ENCODE measurements around the gene ZNF536.

Gene ZNF536

DNA sequence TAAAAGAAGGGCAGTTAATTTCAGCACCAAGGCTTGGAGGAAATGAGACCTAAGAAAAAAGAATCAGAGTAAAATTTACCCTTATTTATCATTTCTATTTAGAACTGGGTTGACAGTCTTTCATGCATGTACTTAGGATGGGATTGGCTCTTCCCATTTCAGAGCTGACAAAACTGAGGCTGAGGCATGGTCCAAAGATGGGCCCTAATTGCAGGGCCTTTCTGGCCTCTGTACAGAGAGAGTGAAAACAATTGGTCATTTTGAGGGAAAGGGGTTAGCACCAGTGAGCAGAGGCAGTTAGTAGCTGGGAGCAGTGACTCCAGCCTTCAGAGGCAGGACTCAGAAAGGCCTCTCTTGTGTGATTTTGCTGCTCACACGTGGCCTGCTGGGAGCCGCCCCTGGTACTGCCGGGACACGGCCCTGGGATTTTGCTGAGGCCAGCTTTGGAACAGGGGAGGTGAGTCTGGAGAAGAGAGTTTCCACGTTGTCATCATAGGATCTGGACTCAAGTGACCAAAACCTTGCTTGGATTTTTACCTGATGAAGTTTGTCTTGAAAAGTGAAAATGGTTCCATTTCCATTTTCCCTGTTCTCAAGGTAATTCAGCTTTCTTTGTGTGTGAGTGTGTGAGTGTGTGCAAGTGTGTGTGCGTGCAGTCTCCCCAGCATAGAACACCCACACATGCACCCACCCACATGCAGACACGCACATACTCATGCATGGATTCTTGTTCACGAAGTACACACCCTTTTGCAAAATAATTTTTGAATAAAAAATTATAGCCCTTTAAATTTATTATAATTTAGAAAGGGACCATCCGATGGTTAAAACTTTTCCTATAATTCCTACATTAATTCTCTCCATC is at the start of gene ZNF536:
Gene ZNF536, plus strand, starts transcription at position 425 of the 865 bp plus-strand sequence. CDS start 71,179 bp downstream, outside the sequence.
- Histone ChIP-seq H3K4me1 (ENCODE audit: control insufficient read depth, insufficient read depth, low read length) (peaks cover 10% of the 10 kb centered on the region), H3K9ac (ENCODE audit: low read depth, low read length) (no peak within 1 kb of the TSS), H3K36me3 (ENCODE audit: control insufficient read depth, insufficient read depth, low read length) (no peaks in the 10 kb centered on the region), H3K9me3 (ENCODE audit: control insufficient read depth, insufficient read depth, low read length) (no peaks in the 10 kb centered on the region), H3K4me3 (ENCODE audit: low read depth, low read length) (peak within 1 kb of the TSS; percentile 8), H3K27me3 (ENCODE audit: control insufficient read depth, insufficient read depth, low read length) (peaks cover 18% of the 10 kb centered on the region)

DNA sequence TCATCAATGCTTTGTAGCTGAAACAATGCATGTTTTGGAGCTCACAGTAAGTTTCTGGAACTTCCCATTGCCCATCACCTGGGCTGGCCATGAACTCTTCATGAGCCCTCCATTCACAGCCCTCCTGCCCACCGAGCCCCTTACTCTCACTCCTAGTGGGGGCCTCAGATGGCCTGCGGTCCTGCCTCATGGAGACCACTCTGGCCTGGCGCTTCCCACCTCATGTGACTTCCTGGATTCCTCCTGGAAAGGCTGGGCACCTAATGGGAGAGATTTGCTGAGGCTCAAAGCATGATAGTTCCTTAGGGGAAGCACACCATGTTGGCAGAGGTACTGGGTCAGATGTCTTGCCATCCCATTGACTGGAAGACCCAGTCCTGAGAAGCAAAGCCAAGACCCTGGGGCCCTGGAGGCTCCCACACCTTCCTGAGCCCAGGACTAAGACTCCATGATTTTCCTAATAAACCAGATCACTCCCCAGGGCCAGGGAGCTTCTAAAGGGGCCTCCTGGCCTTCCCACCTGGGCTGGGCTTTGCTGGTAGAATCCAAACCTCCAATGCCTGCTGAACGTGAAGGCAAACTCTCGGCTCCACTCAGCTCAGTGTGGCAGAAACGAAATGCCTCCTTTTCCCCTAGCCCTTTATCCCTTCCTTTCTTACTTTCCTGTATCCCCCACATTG is 49.4 kb upstream of the ZNF536 start:
- H3K36me3 ChIP-seq (ENCODE audit: control insufficient read depth, insufficient read depth, low read length) = no peaks in the 10 kb centered on the region
- H3K27me3 ChIP-seq (ENCODE audit: control insufficient read depth, insufficient read depth, low read length) = no peaks in the 10 kb centered on the region
- no peaks in the 10 kb centered on the region for H3K9me3 ChIP-seq (ENCODE audit: control insufficient read depth, insufficient read depth, low read length)

DNA sequence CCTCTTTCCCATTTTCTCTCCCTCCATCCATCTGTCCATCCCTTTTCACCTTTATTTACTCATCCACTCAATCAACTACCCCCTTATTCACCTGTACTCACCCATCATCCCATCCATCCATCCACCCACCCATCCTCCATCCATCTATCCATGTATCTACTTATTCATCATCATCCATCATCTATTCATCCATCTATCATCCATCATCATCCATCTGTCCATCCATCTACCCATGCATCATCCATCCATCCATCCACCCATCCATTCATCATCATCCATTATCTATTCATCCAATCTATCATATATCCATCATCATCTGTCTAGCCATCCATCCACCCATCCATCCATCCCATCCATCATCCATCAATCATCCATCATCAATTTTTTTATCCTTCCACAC is 48.3 kb upstream of the ZNF536 start:
- no peaks in the 10 kb centered on the region for H3K36me3 ChIP-seq (ENCODE audit: control insufficient read depth, insufficient read depth, low read length)
- no peaks in the 10 kb centered on the region for H3K9me3 ChIP-seq (ENCODE audit: control insufficient read depth, insufficient read depth, low read length)
- H3K4me3 ChIP-seq (ENCODE audit: low read depth, low read length) = no peak overlapping the region
- H3K4me1 ChIP-seq (ENCODE audit: control insufficient read depth, insufficient read depth, low read length) = no peaks in the 10 kb centered on the region
- no peaks in the 10 kb centered on the region for H3K27me3 ChIP-seq (ENCODE audit: control insufficient read depth, insufficient read depth, low read length)
- H3K9ac ChIP-seq (ENCODE audit: low read depth, low read length) = no peak overlapping the region

More for the DNA sequence above, 49.4 kb upstream of the ZNF536 start:
- no peak overlapping the region for H3K4me3 ChIP-seq (ENCODE audit: low read depth, low read length)
- no peak overlapping the region for H3K9ac ChIP-seq (ENCODE audit: low read depth, low read length)
- H3K4me1 ChIP-seq (ENCODE audit: control insufficient read depth, insufficient read depth, low read length) = no peaks in the 10 kb centered on the region

DNA sequence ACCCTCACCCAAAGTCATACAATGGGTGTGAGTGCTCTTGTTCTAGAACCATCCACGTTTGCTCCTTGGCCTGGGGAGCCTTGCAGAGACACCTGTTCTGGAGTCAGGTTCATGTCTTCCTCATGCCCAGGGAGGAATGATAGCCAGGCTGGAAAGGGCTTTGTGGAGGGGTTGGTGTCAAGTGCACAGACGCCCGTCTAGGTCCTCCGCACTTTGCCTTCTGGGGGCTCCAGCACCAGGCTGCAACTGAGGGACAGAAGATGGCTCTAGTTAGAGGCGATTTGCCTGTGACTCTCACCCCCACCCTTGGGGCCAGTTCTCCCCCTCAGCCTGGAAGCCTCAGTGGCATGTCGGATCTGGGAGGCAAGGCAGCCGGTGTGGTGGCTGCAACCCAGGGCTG is 47.2 kb upstream of the ZNF536 start:
- Histone ChIP-seq H3K36me3 (ENCODE audit: control insufficient read depth, insufficient read depth, low read length) (no peaks in the 10 kb centered on the region), H3K9me3 (ENCODE audit: control insufficient read depth, insufficient read depth, low read length) (no peaks in the 10 kb centered on the region), H3K4me3 (ENCODE audit: low read depth, low read length) (no peak overlapping the region), H3K9ac (ENCODE audit: low read depth, low read length) (no peak overlapping the region), H3K27me3 (ENCODE audit: control insufficient read depth, insufficient read depth, low read length) (no peaks in the 10 kb centered on the region), H3K4me1 (ENCODE audit: control insufficient read depth, insufficient read depth, low read length) (no peaks in the 10 kb centered on the region)

DNA sequence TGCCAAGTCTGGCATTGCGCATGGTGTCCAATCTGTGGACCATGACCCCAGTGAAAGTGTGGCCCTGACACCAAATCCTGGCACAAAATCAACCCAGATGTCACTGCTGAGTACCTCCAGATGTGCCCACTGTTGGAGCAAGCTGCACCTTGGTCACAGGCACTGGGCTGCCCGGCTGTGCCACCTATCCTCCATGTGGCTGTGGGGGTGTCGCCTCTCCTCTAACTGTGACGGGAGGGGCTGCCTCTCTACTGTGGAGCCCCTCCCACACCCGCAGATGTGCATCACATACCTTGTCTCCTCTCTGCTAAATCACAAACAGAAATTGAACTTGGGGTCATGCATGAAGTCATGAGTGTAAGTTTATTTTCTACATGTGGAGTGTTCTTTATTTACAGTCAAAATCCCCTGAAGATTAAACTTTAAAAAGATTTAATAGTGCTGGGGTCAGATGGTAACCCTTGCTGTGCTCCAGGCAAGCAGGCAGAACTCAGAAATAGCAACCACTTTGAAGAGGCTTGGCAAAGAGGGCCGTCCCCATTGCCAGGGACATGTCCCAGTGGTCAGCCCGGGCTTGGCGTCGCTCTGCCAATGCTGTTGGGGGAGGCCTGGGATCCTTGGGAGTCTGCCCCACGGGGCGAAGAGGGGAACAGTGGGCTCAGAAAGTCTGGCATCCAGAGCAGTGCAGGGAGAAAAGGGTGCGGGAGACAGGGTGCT is 46.4 kb upstream of the ZNF536 start:
- H3K9me3 ChIP-seq (ENCODE audit: control insufficient read depth, insufficient read depth, low read length) = no peaks in the 10 kb centered on the region
- no peak overlapping the region for H3K4me3 ChIP-seq (ENCODE audit: low read depth, low read length)
- no peaks in the 10 kb centered on the region for H3K36me3 ChIP-seq (ENCODE audit: control insufficient read depth, insufficient read depth, low read length)
- H3K9ac ChIP-seq (ENCODE audit: low read depth, low read length) = no peak overlapping the region
- no peaks in the 10 kb centered on the region for H3K27me3 ChIP-seq (ENCODE audit: control insufficient read depth, insufficient read depth, low read length)
- H3K4me1 ChIP-seq (ENCODE audit: control insufficient read depth, insufficient read depth, low read length) = no peaks in the 10 kb centered on the region

DNA sequence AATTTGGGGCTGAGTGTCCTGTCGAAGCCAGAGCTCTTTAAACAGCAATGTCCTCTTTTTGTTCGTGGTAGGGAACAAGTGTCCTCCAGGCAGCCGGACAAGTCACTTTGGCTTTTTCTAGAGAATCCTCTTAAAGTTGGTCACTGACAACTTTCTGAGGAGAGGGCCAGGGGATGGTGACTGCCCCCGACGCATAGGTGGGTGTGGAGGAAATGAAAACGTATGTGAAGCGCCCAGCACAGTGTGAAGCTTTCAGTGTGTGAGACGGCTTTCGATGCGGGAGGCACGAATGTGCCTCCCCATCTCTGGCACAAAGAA is 45.8 kb upstream of the ZNF536 start:
- Histone ChIP-seq H3K9me3 (ENCODE audit: control insufficient read depth, insufficient read depth, low read length) (no peaks in the 10 kb centered on the region), H3K9ac (ENCODE audit: low read depth, low read length) (no peak overlapping the region), H3K27me3 (ENCODE audit: control insufficient read depth, insufficient read depth, low read length) (no peaks in the 10 kb centered on the region), H3K4me3 (ENCODE audit: low read depth, low read length) (no peak overlapping the region), H3K4me1 (ENCODE audit: control insufficient read depth, insufficient read depth, low read length) (no peaks in the 10 kb centered on the region), H3K36me3 (ENCODE audit: control insufficient read depth, insufficient read depth, low read length) (no peaks in the 10 kb centered on the region)

DNA sequence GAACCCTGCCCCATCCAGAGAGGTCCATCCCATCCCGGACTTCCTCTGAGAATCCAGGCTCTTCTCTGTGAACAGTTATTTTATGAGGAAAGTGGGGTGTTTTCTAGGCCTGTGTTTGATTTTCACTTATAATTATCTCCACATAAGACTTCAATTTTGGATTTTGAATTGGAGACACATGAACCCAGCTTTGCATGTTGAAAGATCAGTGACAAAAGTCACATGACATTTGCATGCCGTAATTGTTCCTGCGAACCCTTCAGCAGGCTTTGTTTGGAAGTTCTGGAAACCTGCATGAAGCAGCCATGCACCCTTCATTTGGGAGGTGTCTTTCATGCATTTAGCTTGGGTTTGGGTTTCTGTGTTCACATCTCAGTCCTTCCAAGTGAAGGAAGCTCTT is 44.9 kb upstream of the ZNF536 start:
- Histone ChIP-seq H3K4me1 (ENCODE audit: control insufficient read depth, insufficient read depth, low read length) (no peaks in the 10 kb centered on the region), H3K9me3 (ENCODE audit: control insufficient read depth, insufficient read depth, low read length) (no peaks in the 10 kb centered on the region), H3K4me3 (ENCODE audit: low read depth, low read length) (no peak overlapping the region), H3K27me3 (ENCODE audit: control insufficient read depth, insufficient read depth, low read length) (no peaks in the 10 kb centered on the region), H3K36me3 (ENCODE audit: control insufficient read depth, insufficient read depth, low read length) (no peaks in the 10 kb centered on the region), H3K9ac (ENCODE audit: low read depth, low read length) (no peak overlapping the region)

DNA sequence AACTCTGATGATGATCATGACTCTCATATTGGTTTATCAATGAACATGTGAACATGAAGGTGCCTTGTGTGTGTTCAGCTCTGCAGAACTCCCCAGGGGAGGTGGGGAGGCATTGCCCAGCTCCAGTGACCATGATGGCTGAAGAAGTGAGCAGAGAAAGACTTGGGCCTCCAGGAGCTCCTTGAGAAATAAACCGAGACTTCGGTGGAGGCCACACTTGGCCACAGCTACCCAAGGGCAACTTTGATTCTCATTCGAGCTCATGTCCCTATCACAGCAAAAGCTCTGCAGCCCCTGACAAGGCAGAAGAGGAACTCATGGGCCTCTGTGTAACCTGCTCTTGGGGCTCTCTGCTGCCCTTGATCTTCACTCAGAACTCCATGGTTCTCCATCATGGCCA is 44.1 kb upstream of the ZNF536 start:
- H3K4me1 ChIP-seq (ENCODE audit: control insufficient read depth, insufficient read depth, low read length) = no peaks in the 10 kb centered on the region
- H3K36me3 ChIP-seq (ENCODE audit: control insufficient read depth, insufficient read depth, low read length) = no peaks in the 10 kb centered on the region
- no peaks in the 10 kb centered on the region for H3K27me3 ChIP-seq (ENCODE audit: control insufficient read depth, insufficient read depth, low read length)
- no peak overlapping the region for H3K9ac ChIP-seq (ENCODE audit: low read depth, low read length)
- H3K9me3 ChIP-seq (ENCODE audit: control insufficient read depth, insufficient read depth, low read length) = no peaks in the 10 kb centered on the region
- H3K4me3 ChIP-seq (ENCODE audit: low read depth, low read length) = no peak overlapping the region

DNA sequence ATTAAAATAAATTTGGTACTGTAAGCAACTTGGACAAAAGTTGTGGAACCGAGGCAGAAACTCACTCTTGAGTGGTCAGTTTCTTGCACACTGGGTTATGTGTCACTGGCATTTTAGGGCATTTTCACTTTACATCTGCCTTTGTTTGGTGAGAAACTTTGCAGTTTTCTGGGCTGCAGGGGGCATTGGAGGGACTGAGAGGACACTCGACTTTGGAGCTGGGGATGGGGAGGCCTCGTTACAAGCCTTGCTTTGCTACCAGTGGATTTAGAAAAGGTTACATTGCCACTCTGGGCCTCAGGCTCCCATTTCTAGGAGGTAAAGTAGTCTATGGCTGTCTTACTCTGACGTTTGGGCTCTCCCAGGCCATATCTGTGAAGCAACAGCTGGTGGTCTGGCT is 41.9 kb upstream of the ZNF536 start:
- H3K4me1 ChIP-seq (ENCODE audit: control insufficient read depth, insufficient read depth, low read length) = no peaks in the 10 kb centered on the region
- no peaks in the 10 kb centered on the region for H3K27me3 ChIP-seq (ENCODE audit: control insufficient read depth, insufficient read depth, low read length)
- H3K36me3 ChIP-seq (ENCODE audit: control insufficient read depth, insufficient read depth, low read length) = no peaks in the 10 kb centered on the region
- H3K4me3 ChIP-seq (ENCODE audit: low read depth, low read length) = no peak overlapping the region
- no peak overlapping the region for H3K9ac ChIP-seq (ENCODE audit: low read depth, low read length)
- H3K9me3 ChIP-seq (ENCODE audit: control insufficient read depth, insufficient read depth, low read length) = no peaks in the 10 kb centered on the region

DNA sequence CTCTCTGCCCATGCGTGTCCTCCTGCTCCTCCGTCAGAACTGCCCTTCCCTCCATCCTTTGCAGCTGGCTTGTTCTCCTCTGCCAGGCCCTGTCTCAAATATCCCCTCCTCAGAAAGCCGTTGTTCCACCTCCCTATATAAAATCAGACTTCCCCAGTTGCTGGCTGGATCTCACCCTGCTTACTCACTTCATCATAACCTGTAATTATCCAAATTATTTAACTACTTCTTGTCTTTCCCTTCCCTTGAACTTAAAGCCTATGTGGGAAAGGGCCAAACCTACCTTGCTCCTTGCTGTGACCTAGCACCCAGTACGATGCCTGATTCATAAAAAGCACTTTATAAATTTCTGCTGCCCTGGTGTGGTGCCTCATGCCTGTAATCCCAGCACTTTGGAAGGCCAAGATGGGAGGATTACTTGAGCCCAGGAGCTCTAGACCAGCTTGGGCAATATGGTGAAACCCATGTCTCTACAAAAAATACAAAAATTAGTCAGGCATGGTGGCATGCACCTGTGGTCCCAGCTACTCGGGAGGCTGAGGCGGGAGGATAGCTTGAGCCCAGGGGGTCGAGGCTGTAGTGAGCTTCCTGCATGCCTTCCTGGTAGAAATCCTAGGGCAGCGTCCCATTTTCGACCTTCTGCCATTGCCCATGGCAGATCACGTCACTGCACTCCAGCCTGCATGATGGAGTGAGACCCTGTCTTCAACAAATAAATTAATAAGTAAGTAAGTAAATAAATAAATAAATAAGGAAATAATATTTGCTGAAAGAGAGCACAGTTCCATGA is 39.5 kb upstream of the ZNF536 start:
- H3K9ac ChIP-seq (ENCODE audit: low read depth, low read length) = no peak overlapping the region
- no peaks in the 10 kb centered on the region for H3K27me3 ChIP-seq (ENCODE audit: control insufficient read depth, insufficient read depth, low read length)
- H3K4me3 ChIP-seq (ENCODE audit: low read depth, low read length) = no peak overlapping the region
- H3K4me1 ChIP-seq (ENCODE audit: control insufficient read depth, insufficient read depth, low read length) = no peaks in the 10 kb centered on the region
- H3K36me3 ChIP-seq (ENCODE audit: control insufficient read depth, insufficient read depth, low read length) = no peaks in the 10 kb centered on the region
- no peaks in the 10 kb centered on the region for H3K9me3 ChIP-seq (ENCODE audit: control insufficient read depth, insufficient read depth, low read length)

DNA sequence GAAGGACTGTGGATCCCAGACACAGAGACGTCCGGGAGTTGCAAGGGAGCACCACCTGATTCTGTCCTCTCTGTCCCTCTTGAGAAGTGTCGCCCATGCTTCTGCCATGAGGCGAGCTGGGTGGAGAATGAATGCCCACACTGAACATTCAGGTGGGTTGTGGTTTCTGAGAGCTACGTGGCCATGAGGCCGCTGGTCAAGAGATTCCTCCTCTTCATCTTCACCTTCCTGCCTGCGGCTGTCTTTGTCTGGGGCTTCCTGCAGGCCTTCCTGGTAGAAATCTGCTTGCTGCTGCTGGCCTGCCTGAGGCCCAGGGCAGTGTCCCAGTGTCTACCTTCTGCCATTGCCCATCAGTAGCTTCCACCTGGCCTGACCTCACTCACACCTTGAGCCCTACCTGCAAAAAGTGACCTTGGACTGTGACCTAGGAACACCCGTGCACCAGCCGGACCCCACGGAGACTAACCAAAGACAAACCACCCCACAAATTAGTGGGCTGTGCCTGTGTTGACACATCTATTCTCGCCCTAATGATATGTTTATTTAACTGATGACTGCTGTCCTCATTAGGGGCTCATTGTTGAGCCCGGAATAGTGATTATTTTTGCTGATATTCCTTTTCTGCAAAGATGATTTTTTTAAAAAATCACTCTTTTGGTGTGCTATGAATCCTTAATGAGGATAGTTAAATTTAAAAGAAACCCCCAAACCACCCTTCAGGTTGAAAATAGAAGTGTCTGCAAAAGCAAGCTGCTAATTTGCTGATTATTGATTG is 38.7 kb upstream of the ZNF536 start:
- no peak overlapping the region for H3K9ac ChIP-seq (ENCODE audit: low read depth, low read length)
- H3K4me3 ChIP-seq (ENCODE audit: low read depth, low read length) = no peak overlapping the region
- no peaks in the 10 kb centered on the region for H3K9me3 ChIP-seq (ENCODE audit: control insufficient read depth, insufficient read depth, low read length)
- H3K36me3 ChIP-seq (ENCODE audit: control insufficient read depth, insufficient read depth, low read length) = no peaks in the 10 kb centered on the region
- no peaks in the 10 kb centered on the region for H3K4me1 ChIP-seq (ENCODE audit: control insufficient read depth, insufficient read depth, low read length)
- H3K27me3 ChIP-seq (ENCODE audit: control insufficient read depth, insufficient read depth, low read length) = no peaks in the 10 kb centered on the region

Data from iPS-15b (cell line).